HEK293T (cell line): Measurements from ENCODE around the gene UNC45A.

Source experiments
- BHLHE40 ChIP-seq: fragments of 450-650 bp; IDR thresholded peaks from 2 replicates; pipeline ENCODE4 v1.6.1; 2016; ENCODE audit warnings: mild to moderate bottlenecking, moderate library complexity, borderline replicate concordance
- ELF4 ChIP-seq: fragments of 450-650 bp; IDR thresholded peaks from 2 replicates; pipeline ENCODE4 v1.6.1; 2017; ENCODE audit warnings: antibody characterized with exemption
- FOXA1 ChIP-seq: fragments of 450-650 bp; IDR thresholded peaks from 2 replicates; pipeline ENCODE4 v1.6.1; 2016; ENCODE audit warnings: mild to moderate bottlenecking
- FOXK2 ChIP-seq: fragments of 450-650 bp; IDR thresholded peaks from 2 replicates; pipeline ENCODE4 v1.6.1; 2016; ENCODE audit warnings: mild to moderate bottlenecking
- FOXM1 ChIP-seq: fragments of 450-650 bp; IDR thresholded peaks from 2 replicates; pipeline ENCODE4 v1.6.1; 2017; ENCODE audit warnings: mild to moderate bottlenecking, borderline replicate concordance
- HDGF ChIP-seq: fragments of 450-650 bp; IDR thresholded peaks from 2 replicates; pipeline ENCODE4 v1.6.1; 2017; ENCODE audit warnings: antibody characterized with exemption, borderline replicate concordance
- L3MBTL2 ChIP-seq: fragments of 450-650 bp; conservative IDR thresholded peaks from 2 replicates; pipeline ENCODE4 v1.6.1; 2016; ENCODE audit warnings: mild to moderate bottlenecking
- PKNOX1 ChIP-seq: fragments of 450-650 bp; IDR thresholded peaks from 2 replicates; pipeline ENCODE4 v1.6.1; 2016
- SP1 ChIP-seq: fragments of 450-650 bp; IDR thresholded peaks from 2 replicates; pipeline ENCODE4 v1.6.1; 2017
- TARDBP ChIP-seq: fragments of 450-650 bp; IDR thresholded peaks from 2 replicates; pipeline ENCODE4 v1.6.1; 2016
- ZNF384 ChIP-seq: fragments of 450-650 bp; IDR thresholded peaks from 2 replicates; pipeline ENCODE4 v1.6.1; 2016

GRCh38 chr15:90957791-90958190, 22.7 kb downstream of the UNC45A start:
- TF ChIP-seq TARDBP (no peak), FOXA1 (no peak), BHLHE40 (no peak), FOXM1 (no peak), PKNOX1 (no peak), HDGF (no peak), SP1 (no peak), L3MBTL2 (no peak), ZNF384 (no peak), ELF4 (no peak), FOXK2 (no peak)
